GM03348 (cell line): Measurements from ENCODE around the gene POLG.
"Not testable (repeated sequence)": the region's sequence is repeated elsewhere in the genome, so short reads cannot be mapped to it uniquely, and the experiment has no call there.

Experiments
- DNase-seq: peaks from one replicate; pipeline ENCODE4 v3.0.0; 2012; ENCODE audit warnings: low spot score

The POLG gene

DNA sequence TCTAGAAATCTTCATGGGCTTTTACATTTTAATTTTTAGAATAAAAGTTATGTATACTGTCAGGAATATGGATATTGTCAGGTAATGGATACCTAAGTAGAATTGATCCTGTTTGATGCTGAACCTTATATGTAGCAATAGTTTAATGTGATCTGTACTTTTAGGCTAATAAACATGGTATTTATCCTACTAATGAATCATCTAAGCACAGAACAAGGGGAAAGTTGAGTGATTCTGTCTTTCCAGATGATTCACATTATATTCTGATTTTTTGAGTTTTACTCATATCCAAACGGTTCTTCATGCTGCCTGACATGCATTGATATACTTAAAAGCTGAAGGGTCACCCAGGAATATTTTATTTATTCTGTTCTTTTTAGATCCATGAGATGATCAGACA, 56.3 kb downstream of the POLG start:
- DNase-seq: peak; percentile 6

DNA sequence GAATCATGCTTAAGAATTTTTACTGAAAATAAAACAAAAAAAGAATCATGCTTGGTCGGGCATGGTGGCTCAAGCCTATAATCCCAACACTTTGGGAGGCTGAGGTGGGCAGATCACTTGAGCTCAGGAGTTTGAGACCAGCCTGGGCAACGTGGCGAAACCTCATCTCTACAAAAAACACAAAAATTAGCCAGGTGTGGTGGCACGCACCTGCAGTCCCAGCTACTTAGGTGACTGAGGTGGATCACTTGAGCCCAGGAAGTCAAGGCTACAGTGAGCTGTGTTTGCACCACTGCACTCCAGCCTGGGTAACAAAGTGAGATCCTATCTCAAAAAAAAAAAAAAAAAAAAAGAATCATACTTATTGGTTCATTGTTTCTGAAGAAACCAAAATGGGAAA, 57.3 kb downstream of the POLG start:
- DNase-seq: not testable (repeated sequence)
